ENCODE results near the gene KIAA0513.

- TF ChIP-seq CTCF (IDR thresholded peaks at IDR 0.05; ENCODE audit: low read length) = no peak
- no peak for TF ChIP-seq EZH2 (IDR thresholded peaks at IDR 0.05; ENCODE audit: borderline replicate concordance, low read length)
Measured at GRCh38 chr16:85092851-85093250, 65.3 kb downstream of the KIAA0513 start.

All from OCI-LY1 (cell line).